ENCODE results near the gene SLC44A5.

SLC44A5 gene

DNA sequence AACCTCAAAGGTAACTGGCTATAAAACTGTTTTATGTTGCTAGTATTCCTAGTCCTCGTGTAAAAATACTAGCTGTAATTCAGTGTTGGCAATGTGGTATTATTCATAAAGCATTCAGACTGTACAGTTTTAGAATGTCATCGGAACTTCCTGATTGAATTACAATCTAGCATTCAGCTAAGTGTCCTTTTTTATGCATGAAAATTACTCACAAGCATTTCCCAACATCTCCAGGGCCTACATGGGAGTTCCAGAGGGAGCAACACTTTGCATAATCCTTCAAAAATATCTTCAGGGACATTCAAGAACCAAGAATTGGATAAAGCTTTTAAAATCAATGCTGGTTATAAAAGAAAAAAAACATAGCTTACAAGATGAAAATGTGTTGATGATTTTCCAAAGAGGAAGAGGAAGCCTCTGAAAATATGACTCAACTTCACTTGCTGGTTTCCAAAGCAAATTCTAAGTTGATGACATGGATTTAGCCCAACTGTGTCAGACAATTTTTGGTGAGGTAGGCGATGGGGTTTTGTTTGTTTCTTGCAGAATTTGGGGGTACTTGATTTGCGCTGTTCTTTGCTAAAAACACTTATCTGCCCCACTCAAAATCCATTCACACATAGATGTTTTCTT is 137.8 kb downstream of the SLC44A5 start:
- in situ Hi-C loops (cut with HindIII; ENCODE audit: low sequenced_read_pairs): no loop called here

DNA sequence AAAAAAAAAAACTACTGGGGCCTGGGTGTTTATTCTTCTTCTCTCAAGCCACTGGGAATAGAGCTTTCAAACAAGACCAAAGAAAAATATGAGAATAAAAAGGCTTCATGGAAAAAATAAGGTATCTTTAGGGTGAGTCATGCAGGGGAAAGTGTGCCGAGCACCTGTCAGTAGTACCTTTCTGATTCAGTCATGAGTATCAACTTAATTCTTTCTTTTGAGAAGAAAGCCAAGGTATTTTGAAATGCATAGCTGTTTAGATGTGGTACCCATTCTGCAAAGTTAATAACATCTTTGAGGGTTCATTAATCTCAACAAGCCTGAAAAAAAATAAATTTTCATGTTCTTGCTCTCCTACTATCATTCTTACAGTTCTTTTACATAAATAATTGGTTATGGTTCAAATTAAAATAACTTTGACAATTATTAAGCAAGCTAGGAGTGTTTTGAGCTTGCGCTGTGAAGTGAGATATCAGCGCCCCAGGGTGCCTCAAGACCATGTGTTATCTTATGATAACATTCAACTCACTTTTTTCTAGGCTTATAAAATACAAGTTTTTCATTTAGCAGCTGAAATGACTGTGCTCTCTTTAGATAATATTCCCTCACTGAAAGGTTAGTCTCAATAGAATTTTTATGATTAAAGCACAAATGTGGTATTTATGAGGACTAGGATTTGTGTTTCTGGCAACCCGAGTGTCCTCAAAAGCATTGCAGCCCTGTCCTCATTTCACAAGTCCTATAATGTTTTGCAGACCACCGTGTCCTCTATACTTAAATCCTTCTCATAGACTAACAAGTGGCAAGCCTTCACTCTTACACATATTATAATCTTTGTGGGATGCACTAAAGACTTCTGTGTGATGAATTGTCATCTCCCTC is 138.6 kb downstream of the SLC44A5 start:
- DNase-seq (ENCODE audit: low read depth): no peak
- in situ Hi-C loops (cut with HindIII; ENCODE audit: low sequenced_read_pairs): no loop called here
- TF ChIP-seq, protein P1, sequence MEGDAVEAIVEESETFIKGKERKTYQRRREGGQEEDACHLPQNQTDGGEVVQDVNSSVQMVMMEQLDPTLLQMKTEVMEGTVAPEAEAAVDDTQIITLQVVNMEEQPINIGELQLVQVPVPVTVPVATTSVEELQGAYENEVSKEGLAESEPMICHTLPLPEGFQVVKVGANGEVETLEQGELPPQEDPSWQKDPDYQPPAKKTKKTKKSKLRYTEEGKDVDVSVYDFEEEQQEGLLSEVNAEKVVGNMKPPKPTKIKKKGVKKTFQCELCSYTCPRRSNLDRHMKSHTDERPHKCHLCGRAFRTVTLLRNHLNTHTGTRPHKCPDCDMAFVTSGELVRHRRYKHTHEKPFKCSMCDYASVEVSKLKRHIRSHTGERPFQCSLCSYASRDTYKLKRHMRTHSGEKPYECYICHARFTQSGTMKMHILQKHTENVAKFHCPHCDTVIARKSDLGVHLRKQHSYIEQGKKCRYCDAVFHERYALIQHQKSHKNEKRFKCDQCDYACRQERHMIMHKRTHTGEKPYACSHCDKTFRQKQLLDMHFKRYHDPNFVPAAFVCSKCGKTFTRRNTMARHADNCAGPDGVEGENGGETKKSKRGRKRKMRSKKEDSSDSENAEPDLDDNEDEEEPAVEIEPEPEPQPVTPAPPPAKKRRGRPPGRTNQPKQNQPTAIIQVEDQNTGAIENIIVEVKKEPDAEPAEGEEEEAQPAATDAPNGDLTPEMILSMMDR (IDR thresholded peaks at IDR 0.05; ENCODE audit: low read depth, low read length, missing control alignments): no peak
- no peak overlapping the region for H3K4me3 ChIP-seq (ENCODE audit: low read depth, low read length)

More for the DNA sequence above, 137.8 kb downstream of the SLC44A5 start:
- TF ChIP-seq, protein P1 (IDR thresholded peaks at IDR 0.05; ENCODE audit: low read depth, low read length, missing control alignments): no peak
- no peak overlapping the region for H3K4me3 ChIP-seq (ENCODE audit: low read depth, low read length)
- no peak for DNase-seq (ENCODE audit: low read depth)

DNA sequence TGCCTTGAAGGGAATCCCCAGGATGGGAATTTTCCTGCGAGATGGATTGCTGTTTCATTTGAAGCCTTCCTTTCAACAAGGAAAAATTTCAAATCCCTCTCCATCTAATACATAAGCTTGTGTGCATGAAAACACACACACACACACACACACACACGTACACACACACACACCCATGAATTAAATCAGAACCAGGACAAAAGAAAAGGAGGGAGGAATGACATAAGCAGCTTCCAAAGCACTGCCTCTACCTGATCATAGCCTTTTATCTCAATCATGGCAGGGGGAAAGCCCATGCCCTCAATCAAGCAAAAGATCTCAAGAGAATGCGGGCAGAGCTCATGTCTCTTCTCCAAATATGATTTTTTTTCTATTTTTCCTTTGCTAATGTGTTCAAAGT is 139.7 kb downstream of the SLC44A5 start:
- DNase-seq (ENCODE audit: low read depth): no peak
- no peak overlapping the region for H3K4me3 ChIP-seq (ENCODE audit: low read depth, low read length)
- in situ Hi-C loops (cut with HindIII; ENCODE audit: low sequenced_read_pairs): no loop called here
- TF ChIP-seq, protein P1 (IDR thresholded peaks at IDR 0.05; ENCODE audit: low read depth, low read length, missing control alignments): no peak

DNA sequence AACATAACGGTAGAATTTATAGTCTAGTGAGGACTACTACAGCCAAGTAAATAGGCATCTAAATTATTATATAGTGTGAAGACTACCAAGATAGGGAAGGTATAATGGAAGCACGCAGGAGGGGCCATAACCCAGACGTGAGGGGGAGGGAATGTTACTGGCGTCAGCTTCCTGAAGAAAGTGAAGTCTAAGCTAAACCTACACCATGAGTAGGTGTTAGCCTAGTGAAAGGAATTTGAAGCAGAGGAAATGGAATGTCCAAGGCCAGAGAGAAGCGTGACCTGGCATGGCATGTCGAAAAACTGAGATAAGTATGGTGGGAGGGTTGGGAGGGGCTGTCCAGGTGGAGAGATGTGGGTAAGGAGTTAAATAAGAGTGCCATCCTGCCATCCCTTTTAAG is 140.5 kb downstream of the SLC44A5 start:
- TF ChIP-seq, protein P1 (IDR thresholded peaks at IDR 0.05; ENCODE audit: low read depth, low read length, missing control alignments): no peak
- in situ Hi-C loops (cut with HindIII; ENCODE audit: low sequenced_read_pairs): no loop called here
- no peak for DNase-seq (ENCODE audit: low read depth)
- no peak overlapping the region for H3K4me3 ChIP-seq (ENCODE audit: low read depth, low read length)

DNA sequence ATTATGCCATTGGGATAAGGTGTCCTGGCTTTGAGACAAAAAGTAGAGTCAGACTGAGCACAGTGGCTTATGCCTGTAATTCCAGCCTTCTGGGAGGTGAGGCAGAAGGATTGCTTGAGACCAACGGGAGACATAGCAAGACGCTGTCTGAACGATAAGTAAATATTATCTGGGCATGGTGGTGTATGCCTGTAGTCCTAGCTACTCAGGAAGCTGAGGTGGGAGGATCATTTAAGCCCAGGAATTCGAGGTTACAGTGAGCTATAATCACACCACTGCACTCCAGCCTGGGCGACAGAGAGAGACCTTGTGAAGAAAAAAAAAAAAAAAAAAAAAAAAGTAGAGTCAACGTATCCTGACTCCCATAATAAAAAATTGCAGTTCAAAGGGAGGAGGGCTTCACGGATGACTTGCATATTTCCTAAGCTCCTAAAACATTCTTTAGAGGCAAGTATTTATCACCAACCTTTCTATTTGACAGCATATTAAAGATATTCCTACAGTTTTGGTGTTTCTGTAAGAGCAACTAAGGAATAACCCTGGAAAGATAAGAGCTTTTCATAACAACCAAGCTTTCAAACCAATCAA is 141.2 kb downstream of the SLC44A5 start:
- no peak for DNase-seq (ENCODE audit: low read depth)
- no peak overlapping the region for H3K4me3 ChIP-seq (ENCODE audit: low read depth, low read length)
- TF ChIP-seq, protein P1 (IDR thresholded peaks at IDR 0.05; ENCODE audit: low read depth, low read length, missing control alignments): no peak
- in situ Hi-C loops (cut with HindIII; ENCODE audit: low sequenced_read_pairs): no loop called here

DNA sequence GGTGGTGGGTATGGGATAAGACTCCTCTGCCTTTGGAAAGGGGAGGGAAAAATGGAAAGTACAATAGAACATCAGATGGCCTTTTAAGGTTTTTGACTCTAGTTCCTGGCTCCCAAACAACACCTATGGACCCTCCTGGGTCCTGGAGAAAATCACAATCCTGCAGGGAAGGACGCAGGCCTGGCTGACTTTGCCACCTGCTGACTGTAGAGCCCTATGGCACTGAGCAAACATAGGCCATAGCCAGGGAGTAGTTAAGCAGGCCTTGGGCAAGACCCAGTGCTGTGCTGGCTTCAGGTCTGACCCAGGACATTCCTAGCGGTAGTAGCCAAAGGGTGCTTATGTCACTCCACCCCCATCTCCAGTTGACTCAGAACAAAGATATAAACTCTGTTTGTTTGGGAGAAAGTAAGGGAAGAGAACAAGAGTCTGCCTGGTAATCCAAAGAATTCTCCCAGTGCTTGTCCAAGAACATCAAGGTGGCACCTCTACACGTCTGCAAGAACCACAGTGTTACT is 149.0 kb downstream of the SLC44A5 start:
- H3K4me3 ChIP-seq (ENCODE audit: low read depth, low read length): no peak overlapping the region
- DNase-seq (ENCODE audit: low read depth): no peak
- TF ChIP-seq, protein P1 (IDR thresholded peaks at IDR 0.05; ENCODE audit: low read depth, low read length, missing control alignments): no peak
- in situ Hi-C loops (cut with HindIII; ENCODE audit: low sequenced_read_pairs): no loop called here
